Mucosa of descending colon (tissue), 3 donors: ENCODE results near the gene FAHD1. TPM values are rescaled to one million over a fixed set of nuclear protein-coding genes. Genes with fewer than 3 reads are reported as not detected.

Source experiments
- ATAC-seq: fragments of 200-7000 bp; cut with Tn5 transposase; one replicate; pipeline ENCODE4 v1.9.1; 2020; ENCODE audit warnings: mild to moderate bottlenecking, moderate library complexity
- DNase-seq, 3 donors: peaks; one replicate each; pipeline ENCODE4 v3.0.0-alpha.2; 2020
- H3K36me3 ChIP-seq: fragments of 200-600 bp; one replicate; pipeline ENCODE4 v1.8.0; 2021; ENCODE audit warnings: low read depth, mild to moderate bottlenecking
- H3K4me1 ChIP-seq: fragments of 200-600 bp; one replicate; pipeline ENCODE4 v1.8.0; 2021; ENCODE audit warnings: low read depth, mild to moderate bottlenecking
- H3K4me3 ChIP-seq: fragments of 200-600 bp; one replicate; pipeline ENCODE4 v1.8.0; 2021; ENCODE audit warnings: mild to moderate bottlenecking
- H3K9me3 ChIP-seq: fragments of 200-600 bp; one replicate; pipeline ENCODE4 v1.8.0; 2021; ENCODE audit warnings: mild to moderate bottlenecking
- intact Hi-C, 2 donors: fragments of 100-400 bp; cut with DNase I in 1 of 2; cut with micrococcal nuclease in 1 of 2; formaldehyde crosslinking; loops; one replicate each; pipeline versions ENCODE4 v1.11.0 to v1.11.1; 2022; cut with DNase I, micrococcal nuclease
- total RNA-seq, 3 donors: library from RNA; stranded (reverse); fragmentation: NEBNext Ultra II Directional in 2 of 3; extraction: Animal tissue kit (Norgen Biotek cat#: 25700) in 2 of 3; gene quantifications; one replicate each; pipeline versions ENCODE4 v1.2.1 to v1.2.4, GENCODE V29; 2021 to 2023
- TF ChIP-seq, protein P1 (sequence below): fragments of 200-600 bp; IDR thresholded peaks from one replicate; pipeline ENCODE4 v1.8.0; 2022; ENCODE audit warnings: antibody characterized with exemption, mild to moderate bottlenecking
- donor health status: DM: no; HTN: no; CAD: no; lungs with moderate emphysema.
- donor health status: DM: no; HTN: no; CAD: no.
- donor health status: DM: no; HTN: yes; CAD: no.

FAHD1 gene
- total RNA-seq, 3 donors from 2014 or later = 31.4 to 59.6 (median 54.6) TPM

DNA sequence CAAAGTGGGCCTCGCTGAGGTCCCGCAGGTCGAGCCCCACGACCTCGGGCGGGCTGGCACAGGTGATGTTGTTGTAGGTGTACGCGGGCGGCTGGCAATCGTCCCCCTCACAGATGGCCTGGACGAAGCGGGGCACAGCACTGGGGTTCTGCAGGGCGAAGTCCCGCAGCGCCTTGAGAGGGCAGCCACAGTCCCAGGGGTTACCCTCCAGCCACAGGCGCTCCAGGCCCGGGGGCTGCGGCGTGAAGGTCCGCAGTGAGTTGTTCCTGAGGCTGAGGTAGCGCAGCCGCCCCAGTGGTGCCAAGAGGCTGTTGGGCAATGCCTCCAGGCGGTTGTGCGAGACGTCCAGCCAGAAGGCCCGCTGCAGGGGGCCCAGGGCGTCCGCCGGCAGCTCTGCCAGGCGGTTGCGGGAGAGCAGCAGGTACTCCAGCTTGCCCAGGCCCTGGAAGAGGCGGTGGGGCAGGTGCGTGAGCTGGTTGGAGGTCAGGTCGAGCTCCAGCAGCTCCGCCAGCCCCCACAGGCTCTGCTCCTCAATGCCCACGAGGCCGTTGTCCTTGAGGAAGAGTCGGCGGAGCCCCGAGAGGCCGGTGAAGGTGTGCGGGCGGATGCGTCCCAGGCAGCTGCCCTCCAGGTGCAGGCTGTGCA is 36.3 kb upstream of the FAHD1 start:
- DNase-seq (peak in 2 of 3 donors; percentile 20 to 49), ATAC-seq (no peak)
- H3K4me3 ChIP-seq = no peak overlapping the region
- H3K9me3 ChIP-seq = no peaks in the 10 kb centered on the region
- no peaks in the 10 kb centered on the region for H3K36me3 ChIP-seq
- TF ChIP-seq, protein P1, sequence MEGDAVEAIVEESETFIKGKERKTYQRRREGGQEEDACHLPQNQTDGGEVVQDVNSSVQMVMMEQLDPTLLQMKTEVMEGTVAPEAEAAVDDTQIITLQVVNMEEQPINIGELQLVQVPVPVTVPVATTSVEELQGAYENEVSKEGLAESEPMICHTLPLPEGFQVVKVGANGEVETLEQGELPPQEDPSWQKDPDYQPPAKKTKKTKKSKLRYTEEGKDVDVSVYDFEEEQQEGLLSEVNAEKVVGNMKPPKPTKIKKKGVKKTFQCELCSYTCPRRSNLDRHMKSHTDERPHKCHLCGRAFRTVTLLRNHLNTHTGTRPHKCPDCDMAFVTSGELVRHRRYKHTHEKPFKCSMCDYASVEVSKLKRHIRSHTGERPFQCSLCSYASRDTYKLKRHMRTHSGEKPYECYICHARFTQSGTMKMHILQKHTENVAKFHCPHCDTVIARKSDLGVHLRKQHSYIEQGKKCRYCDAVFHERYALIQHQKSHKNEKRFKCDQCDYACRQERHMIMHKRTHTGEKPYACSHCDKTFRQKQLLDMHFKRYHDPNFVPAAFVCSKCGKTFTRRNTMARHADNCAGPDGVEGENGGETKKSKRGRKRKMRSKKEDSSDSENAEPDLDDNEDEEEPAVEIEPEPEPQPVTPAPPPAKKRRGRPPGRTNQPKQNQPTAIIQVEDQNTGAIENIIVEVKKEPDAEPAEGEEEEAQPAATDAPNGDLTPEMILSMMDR = no peak
- intact Hi-C loops = no loop called here
- no peaks in the 10 kb centered on the region for H3K4me1 ChIP-seq

DNA sequence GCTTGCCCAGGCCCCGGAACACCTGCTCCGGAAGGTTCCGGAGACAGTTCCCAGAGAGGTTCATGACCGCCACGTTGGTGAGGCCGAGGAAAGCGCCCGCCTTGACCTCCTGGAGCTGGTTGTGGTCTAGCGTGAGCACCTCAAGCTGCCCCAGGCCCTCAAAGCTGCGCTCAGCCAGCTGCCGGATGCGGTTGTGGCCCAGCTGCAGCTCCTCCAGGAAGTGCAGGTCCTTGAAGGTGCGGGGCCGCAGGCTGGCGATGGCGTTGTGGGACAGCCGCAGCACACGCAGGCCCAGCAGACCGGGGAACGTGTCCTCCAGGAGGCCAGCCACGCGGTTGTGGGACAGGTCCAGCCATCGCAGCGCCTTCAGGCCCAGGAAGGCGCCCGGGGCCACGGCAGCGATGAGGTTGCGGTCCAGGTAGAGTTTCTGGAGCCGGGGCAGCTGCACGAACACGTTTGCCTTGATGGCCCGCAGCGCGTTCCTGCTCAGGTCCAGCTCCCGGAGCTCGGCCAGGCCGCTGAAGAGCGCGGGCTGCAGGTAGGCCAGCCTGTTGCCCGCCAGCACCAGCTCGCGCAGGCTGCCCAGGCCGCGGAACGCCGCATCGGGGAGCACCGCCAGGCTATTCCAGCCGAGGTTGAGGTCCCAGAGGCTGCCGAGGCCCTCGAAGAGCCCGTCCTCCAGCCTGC is 35.6 kb upstream of the FAHD1 start:
- Histone ChIP-seq H3K4me3 (no peak overlapping the region), H3K36me3 (no peaks in the 10 kb centered on the region), H3K4me1 (no peaks in the 10 kb centered on the region), H3K9me3 (no peaks in the 10 kb centered on the region)
- DNase-seq (peak in 1 of 3 donors; percentile 25), ATAC-seq (no peak)
- TF ChIP-seq, protein P1 = no peak
- intact Hi-C loops = no loop called here

DNA sequence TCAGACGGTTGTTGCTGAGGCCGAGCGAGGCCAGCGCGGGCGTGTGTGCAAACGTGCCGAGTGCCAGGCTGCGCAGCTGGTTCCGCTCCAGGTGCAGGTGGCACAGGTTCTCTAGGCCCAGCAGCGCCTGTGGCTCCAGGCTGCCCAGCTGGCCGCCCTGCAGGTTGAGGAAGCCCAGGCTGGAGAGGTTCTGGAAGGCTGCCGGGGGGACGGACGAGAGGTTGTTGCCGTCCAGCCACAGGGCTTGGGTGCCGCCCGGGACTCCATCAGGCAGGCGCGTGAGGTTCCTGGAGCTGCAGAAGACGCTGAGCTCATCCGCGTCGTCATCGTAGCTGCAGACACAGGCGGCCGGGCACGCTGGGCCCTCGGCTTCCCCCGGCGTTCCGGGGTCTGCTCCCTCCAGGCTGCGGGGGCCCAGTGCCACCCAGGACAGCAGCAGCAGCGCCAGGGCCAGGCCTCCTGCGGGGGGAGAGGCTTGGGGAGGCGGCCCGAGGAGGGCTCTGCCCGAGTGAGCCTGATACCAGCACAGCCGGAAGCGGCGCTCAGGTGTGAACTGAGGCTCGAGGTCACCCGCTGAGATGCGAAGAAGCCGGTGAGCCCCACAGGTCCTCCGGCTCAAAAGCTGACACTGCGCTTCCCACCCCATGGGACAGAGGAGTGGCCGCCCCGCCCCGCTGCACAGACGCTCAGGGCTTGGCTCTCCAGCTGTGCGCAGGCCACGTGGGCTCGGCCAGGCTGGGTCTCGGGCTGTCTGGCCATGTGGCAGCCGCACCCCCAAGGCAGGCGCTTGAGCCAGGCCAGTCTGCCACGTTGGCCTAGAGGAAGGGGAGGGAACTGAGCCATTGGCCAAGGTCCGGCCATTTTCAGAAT is 34.8 kb upstream of the FAHD1 start:
- intact Hi-C loops = no loop called here
- H3K4me3 ChIP-seq = no peak overlapping the region
- ATAC-seq (peak; percentile 57), DNase-seq (peak in 2 of 3 donors; percentile 40 to 51)
- H3K36me3 ChIP-seq = no peaks in the 10 kb centered on the region
- H3K4me1 ChIP-seq = no peaks in the 10 kb centered on the region
- TF ChIP-seq, protein P1 = no peak
- H3K9me3 ChIP-seq = no peaks in the 10 kb centered on the region

DNA sequence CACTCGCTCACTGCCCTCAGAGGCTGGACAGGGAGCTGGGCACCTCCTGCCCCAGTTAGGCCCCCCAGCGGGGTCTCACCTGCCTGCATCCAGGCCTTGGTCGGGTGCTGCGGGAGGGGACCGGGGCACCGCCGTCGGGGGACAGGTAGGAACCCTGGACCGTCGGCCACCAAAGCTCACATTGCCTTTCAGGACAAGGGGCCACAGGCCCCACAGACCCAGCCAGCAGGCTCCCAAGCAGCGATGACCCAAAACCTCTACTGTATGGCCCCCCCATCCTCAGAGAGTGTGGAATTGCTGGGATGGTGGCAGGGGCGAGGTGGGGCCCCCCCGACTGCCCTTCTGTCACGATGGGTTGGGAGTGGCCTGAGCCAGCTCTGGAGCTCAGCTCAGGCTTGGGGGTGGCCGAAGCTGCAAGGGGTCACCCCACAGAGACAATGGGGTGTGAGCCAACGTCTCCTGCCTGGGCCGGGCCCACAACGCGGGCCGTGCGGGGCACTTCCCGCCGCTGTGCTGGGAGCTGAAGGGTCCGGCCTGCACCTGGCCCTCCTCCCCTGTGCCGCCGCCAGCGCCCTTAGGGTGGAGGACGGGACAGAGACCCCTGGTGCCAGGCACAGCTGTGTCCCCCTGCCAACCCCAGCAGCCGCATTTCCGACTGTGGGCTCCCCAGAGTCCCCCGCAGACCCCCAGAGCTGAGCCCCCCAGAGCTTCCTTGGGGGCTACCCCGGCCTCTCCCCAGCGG is 34.0 kb upstream of the FAHD1 start:
- no peak overlapping the region for H3K4me3 ChIP-seq
- DNase-seq (peak in 1 of 3 donors; percentile 53), ATAC-seq (no peak)
- peaks cover 4% of the 10 kb centered on the region for H3K9me3 ChIP-seq
- H3K36me3 ChIP-seq = no peaks in the 10 kb centered on the region
- no peaks in the 10 kb centered on the region for H3K4me1 ChIP-seq
- intact Hi-C loops = no loop called here
- TF ChIP-seq, protein P1 = no peak

DNA sequence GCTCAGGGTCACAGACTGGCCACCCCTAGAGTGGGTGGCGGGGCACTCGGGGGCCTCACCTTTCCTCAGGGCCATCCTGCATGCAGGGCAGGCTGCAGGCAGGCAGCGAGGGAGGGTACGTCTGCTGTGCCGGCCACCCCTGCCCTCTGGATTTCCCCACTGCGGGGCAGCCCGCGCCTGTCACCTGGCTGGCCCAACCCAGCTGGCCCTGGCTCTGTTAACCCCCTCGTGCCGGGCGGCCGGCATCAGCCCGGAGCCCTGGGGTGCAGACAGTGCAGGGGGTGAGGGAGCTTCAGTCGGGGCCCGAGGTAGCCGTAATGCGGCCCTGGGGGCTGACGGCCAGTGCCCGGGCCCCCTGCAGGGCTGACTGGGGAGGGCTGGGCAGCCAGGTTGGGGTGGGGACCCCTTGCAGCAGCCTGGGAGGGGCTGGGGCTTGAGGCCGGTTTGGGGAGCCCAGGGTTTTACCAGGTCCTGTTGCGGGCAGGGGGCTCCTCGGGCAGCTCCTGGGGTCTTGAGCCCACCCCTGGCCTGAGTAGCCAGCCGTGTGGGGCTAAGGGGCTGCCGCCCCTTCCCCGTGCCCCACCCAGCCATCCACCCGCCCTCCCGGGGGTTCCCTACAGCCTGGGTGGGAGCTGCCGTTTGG is 33.3 kb upstream of the FAHD1 start, which contains the start of gene IGFALS:
Gene IGFALS (minus strand): TSS at position 128 of the 643 bp plus-strand sequence. CDS start 53 bp downstream, at position 75.
- DNase-seq = peak in 2 of 3 donors; percentile 35 to 50
- Histone ChIP-seq H3K4me1 (no peaks in the 10 kb centered on the region), H3K9me3 (peaks cover 10% of the 10 kb centered on the region), H3K36me3 (no peaks in the 10 kb centered on the region), H3K4me3 (no peak within 1 kb of the TSS)
- peak; percentile 59 for ATAC-seq
- intact Hi-C loops = no loop called here
- TF ChIP-seq, protein P1 = no peak
